GM21825 (cell line): ENCODE data around the gene MOB2.

ENCODE experiments used
- ATAC-seq: cut with Tn5 transposase; IDR thresholded peaks from one replicate; pipeline ENCODE4 v1.9.1; 2021; ENCODE audit warnings: mild to moderate bottlenecking, moderate library complexity; ENCODE audit not compliant: unreplicated experiment

The MOB2 gene

GRCh38 chr11:1486054-1486825 is at the start of gene MOB2:
Gene MOB2 (minus strand): TSS chr11:1486779. CDS start chr11:1486556, 223 bp downstream.
- ATAC-seq: no peak

- ATAC-seq: no peak
Measured at GRCh38 chr11:1534682-1535081, 48.1 kb upstream of the MOB2 start.

GRCh38 chr11:1534171-1534570 is 47.6 kb upstream of the MOB2 start:
- no peak for ATAC-seq

- no peak for ATAC-seq
Measured at GRCh38 chr11:1533342-1533725, 46.8 kb upstream of the MOB2 start.

- ATAC-seq: no peak
Measured at GRCh38 chr11:1532606-1533341, 46.2 kb upstream of the MOB2 start.

- ATAC-seq: no peak
Measured at GRCh38 chr11:1532014-1532586, 45.5 kb upstream of the MOB2 start.

GRCh38 chr11:1531449-1532013 is 45.0 kb upstream of the MOB2 start:
- no peak for ATAC-seq

- no peak for ATAC-seq
Measured at GRCh38 chr11:1530686-1531448, 44.3 kb upstream of the MOB2 start.

GRCh38 chr11:1529774-1530173 is 43.2 kb upstream of the MOB2 start:
- ATAC-seq: no peak

- ATAC-seq: no peak
Measured at GRCh38 chr11:1529286-1529685, 42.7 kb upstream of the MOB2 start.

GRCh38 chr11:1528710-1529109 is 42.1 kb upstream of the MOB2 start:
- no peak for ATAC-seq

GRCh38 chr11:1526785-1527184 is 40.2 kb upstream of the MOB2 start:
- no peak for ATAC-seq

GRCh38 chr11:1523779-1524178 is 37.2 kb upstream of the MOB2 start:
- no peak for ATAC-seq

GRCh38 chr11:1523077-1523476 is 36.5 kb upstream of the MOB2 start:
- ATAC-seq: no peak

- ATAC-seq: peak; percentile 29
Measured at GRCh38 chr11:1522081-1522424, 35.5 kb upstream of the MOB2 start.

- ATAC-seq: peak; percentile 82
Measured at GRCh38 chr11:1521382-1522080, 35.0 kb upstream of the MOB2 start.

- no peak for ATAC-seq
Measured at GRCh38 chr11:1520663-1521267, 34.2 kb upstream of the MOB2 start.

GRCh38 chr11:1520209-1520662 is 33.7 kb upstream of the MOB2 start:
- no peak for ATAC-seq

- ATAC-seq: no peak
Measured at GRCh38 chr11:1519028-1520010, 32.7 kb upstream of the MOB2 start.
